Activated CD4-positive, alpha-beta T cell treated with anti-CD3 and anti-CD28 coated beads, Interleukin-10, Interleukin-2, amounts not matched to agents 100 ng/mL and 50 ng/mL, durations not matched to agents 16 hours and 8 hours (primary cell): ENCODE measurements around the gene ATP8A2.
A peak's percentile ranks its signal among the peaks of the same experiment; 100 is the strongest.

Experiments
- DNase-seq: peaks from one replicate; pipeline ENCODE4 v3.0.0-alpha.2; 2020

Gene ATP8A2

GRCh38 chr13:25827831-25828465 lies 456.2 kb downstream of the ATP8A2 start:
- no peak for DNase-seq

- no peak for DNase-seq
Measured at GRCh38 chr13:25833761-25834160, 462.0 kb downstream of the ATP8A2 start.

- no peak for DNase-seq
Measured at GRCh38 chr13:25836574-25837336, 465.0 kb downstream of the ATP8A2 start.

GRCh38 chr13:25839371-25839770 lies 467.6 kb downstream of the ATP8A2 start:
- DNase-seq = no peak

DNA sequence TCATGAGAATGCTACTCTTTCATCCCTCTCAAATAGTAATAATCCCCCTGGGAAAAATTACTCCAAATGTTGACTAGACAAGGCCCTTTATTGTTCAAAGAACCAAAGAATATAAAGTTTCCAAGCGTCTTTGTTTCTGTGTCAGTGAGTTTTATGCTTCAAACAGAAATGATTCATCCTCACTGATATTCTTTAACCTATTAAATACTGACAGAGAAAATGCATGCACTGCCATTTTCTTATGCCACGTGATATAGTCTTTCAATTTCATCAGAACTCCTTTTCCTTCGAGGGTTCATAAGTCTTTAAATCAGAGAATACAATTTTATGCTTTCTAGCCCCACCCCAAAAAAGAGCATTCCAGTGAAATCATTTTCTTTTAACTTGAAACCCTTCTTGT lies 468.5 kb downstream of the ATP8A2 start:
- DNase-seq = no peak

DNA sequence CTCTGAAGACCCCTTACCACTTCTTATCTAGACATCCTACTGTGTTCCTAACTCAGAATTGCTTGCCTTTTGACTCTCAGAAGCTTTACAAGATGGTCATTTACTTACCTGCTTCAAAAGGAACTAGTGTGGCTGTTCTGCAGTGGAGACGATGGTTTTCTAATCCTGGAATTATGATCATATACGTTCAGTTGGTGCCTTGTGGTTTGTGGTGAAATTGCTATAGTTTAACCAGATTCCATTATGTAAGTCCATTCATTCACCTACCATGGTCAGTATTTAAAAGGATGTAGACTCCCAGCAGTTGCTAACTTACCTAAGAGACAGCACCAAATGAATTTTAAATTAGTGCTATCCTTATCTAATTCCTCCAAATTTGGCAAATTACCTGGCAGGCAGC lies 469.2 kb downstream of the ATP8A2 start:
- no peak for DNase-seq

DNA sequence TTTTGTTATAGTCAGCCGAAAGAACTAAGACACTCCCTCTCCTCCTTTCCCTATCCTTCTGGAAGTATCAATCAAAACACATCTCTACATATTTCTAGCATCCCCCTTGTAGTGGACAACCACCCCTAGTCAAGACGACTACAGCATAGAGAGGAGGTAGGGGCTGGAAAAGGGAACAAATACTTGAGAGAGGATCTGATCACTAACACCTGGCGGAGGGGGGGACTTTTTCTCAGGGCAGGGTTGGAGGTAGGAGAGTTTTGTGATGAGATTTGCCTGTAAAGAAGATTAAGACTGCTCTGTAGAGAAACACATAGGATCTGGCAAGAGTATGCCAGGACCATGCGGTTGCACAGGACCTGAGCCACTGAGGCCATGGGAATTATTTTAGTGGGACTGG lies 471.9 kb downstream of the ATP8A2 start:
- no peak for DNase-seq

- no peak for DNase-seq
Measured at GRCh38 chr13:25844559-25845434, 473.0 kb downstream of the ATP8A2 start.

- no peak for DNase-seq
Measured at GRCh38 chr13:25846222-25846984, 474.6 kb downstream of the ATP8A2 start.

- DNase-seq = peak; percentile 54
Measured at GRCh38 chr13:25847145-25847544, 475.4 kb downstream of the ATP8A2 start.

- no peak for DNase-seq
Measured at GRCh38 chr13:25847635-25848626, 476.2 kb downstream of the ATP8A2 start.

GRCh38 chr13:25848812-25849745 lies 477.3 kb downstream of the ATP8A2 start:
- no peak for DNase-seq

DNA sequence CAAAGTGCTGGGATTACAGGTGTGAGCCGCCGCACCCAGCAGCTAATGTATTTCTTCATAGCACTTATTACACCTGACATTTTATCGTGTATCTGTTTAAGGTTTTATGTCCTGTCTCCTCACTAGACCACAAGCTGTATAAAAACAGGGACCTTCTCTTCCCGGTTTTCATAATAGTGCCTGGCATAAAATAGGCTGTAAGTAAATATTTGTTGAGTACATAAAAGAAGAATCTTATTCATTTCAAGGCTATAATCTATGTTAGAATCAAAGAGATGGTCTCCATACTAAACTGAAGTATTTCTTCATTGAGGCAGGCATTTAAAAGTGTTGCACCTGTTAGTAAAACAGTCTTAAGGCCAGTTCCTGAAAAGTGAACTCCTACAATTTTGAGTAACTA lies 486.1 kb downstream of the ATP8A2 start:
- DNase-seq = no peak

GRCh38 chr13:25859528-25859927 lies 487.8 kb downstream of the ATP8A2 start:
- no peak for DNase-seq

DNA sequence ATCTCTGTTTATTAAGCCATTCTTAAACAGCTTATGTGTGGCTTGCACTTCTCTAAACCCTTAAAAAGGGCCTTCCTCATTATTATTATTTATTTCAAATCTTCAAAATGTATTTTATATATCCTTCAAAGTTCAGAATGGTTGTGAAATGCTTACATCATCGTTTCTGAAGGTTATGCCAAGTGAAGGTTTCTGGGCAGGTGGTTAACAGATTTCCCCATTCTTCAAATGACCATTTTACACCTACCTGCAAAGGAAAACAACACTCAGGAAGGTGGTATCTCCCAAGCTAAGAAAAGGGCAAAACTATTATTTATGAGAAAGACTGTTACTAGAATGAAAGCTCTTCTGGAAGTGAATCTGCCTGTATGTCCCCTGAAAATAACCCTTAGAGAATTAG lies 488.5 kb downstream of the ATP8A2 start:
- no peak for DNase-seq

GRCh38 chr13:25860862-25861261 lies 489.1 kb downstream of the ATP8A2 start:
- DNase-seq = no peak

DNA sequence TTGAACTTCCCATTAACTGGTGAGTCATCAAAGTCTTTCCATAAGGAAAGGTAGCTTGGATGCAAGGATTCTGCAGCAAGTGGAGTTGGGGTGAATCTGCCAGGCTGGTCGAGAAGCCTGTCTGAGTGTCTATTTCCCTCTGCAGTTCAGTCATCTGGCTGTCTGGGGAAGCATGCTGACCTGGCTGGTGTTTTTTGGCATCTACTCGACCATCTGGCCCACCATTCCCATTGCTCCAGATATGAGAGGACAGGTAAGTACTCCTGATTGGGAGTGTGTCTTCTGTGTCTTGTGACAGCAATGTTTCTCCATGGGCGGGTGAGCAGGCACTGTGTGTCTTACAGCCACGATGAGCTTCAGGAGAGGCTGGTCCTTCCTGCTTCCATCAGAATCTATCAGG lies 490.4 kb downstream of the ATP8A2 start:
- no peak for DNase-seq

DNA sequence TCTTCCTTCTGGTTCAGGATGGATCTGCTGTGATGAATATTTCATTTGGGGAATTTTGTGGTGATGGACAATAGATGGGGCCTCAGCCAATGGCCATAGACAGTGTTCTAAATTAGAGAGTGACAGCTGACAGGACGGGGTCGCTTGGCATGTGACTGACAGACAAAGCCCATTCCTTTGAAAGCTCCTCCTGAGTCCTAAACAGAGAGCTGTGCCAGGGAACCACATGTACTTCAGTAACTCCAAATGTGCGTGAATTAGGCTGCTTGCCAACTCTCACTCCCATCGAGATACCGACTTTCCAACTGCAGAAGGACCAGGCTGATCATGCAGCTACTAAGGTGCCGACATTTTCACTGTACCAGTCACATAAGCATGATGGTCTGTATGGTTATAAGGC lies 492.3 kb downstream of the ATP8A2 start:
- no peak for DNase-seq

DNA sequence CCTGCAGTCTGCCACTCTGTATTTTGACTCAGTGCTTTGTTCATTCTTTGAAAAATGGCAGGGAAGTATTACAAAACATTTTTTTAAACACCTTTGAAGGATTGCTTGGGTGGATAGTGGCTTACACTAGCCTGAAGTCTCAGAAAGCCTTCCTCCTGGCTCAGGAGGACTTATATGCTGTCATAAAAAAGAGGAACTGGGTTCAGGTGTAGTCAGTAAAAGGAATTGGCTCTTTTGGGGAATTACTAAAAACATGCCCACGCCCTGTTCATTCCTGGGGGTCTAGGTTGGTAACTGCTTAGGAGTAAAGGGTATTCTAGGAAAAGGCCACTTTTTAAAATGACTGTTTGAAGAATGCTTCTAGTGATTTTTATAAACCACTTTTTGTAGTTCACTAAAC lies 493.2 kb downstream of the ATP8A2 start:
- DNase-seq = no peak

DNA sequence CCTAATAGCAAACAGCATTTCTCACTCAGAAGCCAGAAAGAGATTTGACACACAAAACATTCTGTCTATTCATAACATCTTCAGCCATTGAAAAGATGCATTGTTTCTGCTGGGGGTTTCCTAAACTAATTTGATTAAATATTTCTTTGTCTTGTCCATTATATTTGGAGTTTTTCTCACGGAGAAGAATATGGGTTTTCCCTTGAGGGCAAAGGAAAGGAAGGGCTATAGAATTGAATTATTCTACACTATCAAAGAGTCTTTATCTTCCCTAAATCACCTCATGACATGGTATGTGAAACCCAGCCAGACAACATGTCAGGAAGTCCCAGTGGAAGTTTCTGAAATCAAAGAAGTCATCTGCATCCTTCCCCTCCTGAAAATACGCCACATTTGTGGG lies 493.6 kb downstream of the ATP8A2 start:
- DNase-seq = no peak

DNA sequence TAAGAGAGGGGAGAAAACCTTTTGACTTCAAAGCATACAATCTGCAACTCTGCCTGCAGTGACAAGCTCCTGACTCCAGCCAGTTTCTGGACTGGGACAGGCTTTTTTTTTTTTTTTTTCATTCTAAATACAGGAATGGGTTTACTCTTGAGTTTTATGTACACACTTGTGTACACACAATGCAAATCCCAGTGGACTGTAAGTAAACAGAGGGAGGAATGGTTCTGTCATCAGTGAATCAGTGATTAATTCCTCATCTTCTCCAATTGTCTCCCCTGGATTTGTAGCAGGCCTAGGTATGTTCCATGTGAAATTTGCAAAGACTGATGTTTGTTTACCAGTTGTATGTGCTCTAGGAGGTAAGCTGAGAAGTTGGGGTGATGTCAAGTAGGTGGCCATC lies 495.3 kb downstream of the ATP8A2 start:
- no peak for DNase-seq
